ENCODE results near the gene CDK19.

The CDK19 gene

GRCh38 chr6:110815411-110816409 lies at the start of gene CDK19:
TSS of gene CDK19 (minus strand) at chr6:110815469. CDS start at chr6:110815136, 333 bp downstream.
- TF ChIP-seq CTCF (IDR thresholded peaks at IDR 0.05), result no peak
- peak within 1 kb of the TSS; percentile 74 to 75 for H3K4me3 ChIP-seq
- no peaks in the 10 kb centered on the region for H3K27me3 ChIP-seq
- H3K36me3 ChIP-seq, result no peaks in the 10 kb centered on the region
- intact Hi-C loops (cut with DNase I; ENCODE audit: low total_unique reads), result loop anchor here (1.0 to 10.0 kb wide), 4 partner anchors 60 to 1121 kb away; partner anchors contain the start of genes AK9, FIG4, GTF3C6 and RPF2
- H3K9me3 ChIP-seq, result no peaks in the 10 kb centered on the region
- peaks cover 0 to 19% (median 15%) of the 10 kb centered on the region in 4 donors for H3K4me1 ChIP-seq
- peak; percentile 99 for DNase-seq
- H3K27ac ChIP-seq, result peak within 1 kb of the TSS; percentile 92 to 97

- H3K27ac ChIP-seq, result no peak overlapping the region
- no peak for DNase-seq
- no peak for TF ChIP-seq CTCF (IDR thresholded peaks at IDR 0.05)
Measured at GRCh38 chr6:110864824-110865223, 49.6 kb upstream of the CDK19 start.

GRCh38 chr6:110859335-110859792 lies 44.1 kb upstream of the CDK19 start:
- H3K4me3 ChIP-seq, result no peak overlapping the region
- intact Hi-C loops (cut with DNase I; ENCODE audit: low total_unique reads), result no loop called here
- H3K36me3 ChIP-seq, result no peaks in the 10 kb centered on the region
- TF ChIP-seq CTCF (IDR thresholded peaks at IDR 0.05), result no peak
- H3K27me3 ChIP-seq, result no peaks in the 10 kb centered on the region
- H3K4me1 ChIP-seq, result no peaks in the 10 kb centered on the region
- no peak for DNase-seq
- H3K27ac ChIP-seq, result no peak overlapping the region
- no peaks in the 10 kb centered on the region for H3K9me3 ChIP-seq

More at GRCh38 chr6:110864824-110865223, 49.6 kb upstream of the CDK19 start:
- Histone ChIP-seq H3K4me3 (no peak overlapping the region), H3K4me1 (no peaks in the 10 kb centered on the region), H3K27me3 (no peaks in the 10 kb centered on the region), H3K36me3 (no peaks in the 10 kb centered on the region), H3K9me3 (no peaks in the 10 kb centered on the region)
- intact Hi-C loops (cut with DNase I; ENCODE audit: low total_unique reads), result no loop called here

GRCh38 chr6:110858562-110859214 lies 43.4 kb upstream of the CDK19 start:
- Histone ChIP-seq H3K27me3 (no peaks in the 10 kb centered on the region), H3K9me3 (no peaks in the 10 kb centered on the region), H3K27ac (no peak overlapping the region), H3K4me3 (no peak overlapping the region), H3K4me1 (no peaks in the 10 kb centered on the region), H3K36me3 (no peaks in the 10 kb centered on the region)
- DNase-seq, result no peak
- no peak for TF ChIP-seq CTCF (IDR thresholded peaks at IDR 0.05)
- intact Hi-C loops (cut with DNase I; ENCODE audit: low total_unique reads), result no loop called here

GRCh38 chr6:110858016-110858415 lies 42.7 kb upstream of the CDK19 start:
- H3K36me3 ChIP-seq, result no peaks in the 10 kb centered on the region
- H3K4me3 ChIP-seq, result no peak overlapping the region
- H3K9me3 ChIP-seq, result no peaks in the 10 kb centered on the region
- H3K27me3 ChIP-seq, result no peaks in the 10 kb centered on the region
- no peak for TF ChIP-seq CTCF (IDR thresholded peaks at IDR 0.05)
- DNase-seq, result no peak
- intact Hi-C loops (cut with DNase I; ENCODE audit: low total_unique reads), result no loop called here
- no peaks in the 10 kb centered on the region for H3K4me1 ChIP-seq
- no peak overlapping the region for H3K27ac ChIP-seq
